ENCODE measurements around the gene AKAP12.

DNA sequence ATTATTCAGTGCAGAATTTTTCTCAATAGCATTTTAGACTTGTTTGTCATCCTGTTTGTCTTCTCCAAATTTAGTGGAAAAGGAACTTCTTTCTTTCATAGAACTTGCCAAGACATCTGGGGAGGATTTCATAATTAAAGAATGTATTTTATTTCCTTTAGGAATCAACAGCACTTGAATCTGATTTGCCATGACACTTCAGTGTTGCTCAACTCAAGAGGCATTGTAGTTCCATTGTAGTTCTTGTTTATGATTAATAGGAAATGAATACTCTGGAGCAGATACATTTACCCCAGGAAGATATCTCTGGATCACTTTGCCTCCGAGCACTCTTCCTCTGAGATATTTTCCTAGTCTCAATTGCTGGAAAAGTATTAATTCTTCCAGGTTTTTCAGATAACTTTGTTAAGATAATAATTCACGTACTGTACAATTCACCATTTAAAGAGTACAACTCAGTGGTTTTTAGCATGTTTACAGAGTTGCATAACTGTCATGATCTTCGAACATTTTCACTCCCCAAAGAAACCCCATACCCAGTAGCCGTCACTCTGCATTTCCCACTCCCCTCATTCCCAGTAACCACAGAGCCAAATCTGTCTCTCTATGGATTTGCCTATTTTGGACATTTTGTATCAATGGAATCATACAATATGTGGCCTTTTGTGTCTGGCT, 29.7 kb downstream of the AKAP12 start:
- TF ChIP-seq POLR2AphosphoS5 (IDR thresholded peaks at IDR 0.05) (peak in 1 of 3 donors; percentile 20), POLR2A (IDR thresholded peaks at IDR 0.05) (no peak)
- TF ChIP-seq, protein P1, sequence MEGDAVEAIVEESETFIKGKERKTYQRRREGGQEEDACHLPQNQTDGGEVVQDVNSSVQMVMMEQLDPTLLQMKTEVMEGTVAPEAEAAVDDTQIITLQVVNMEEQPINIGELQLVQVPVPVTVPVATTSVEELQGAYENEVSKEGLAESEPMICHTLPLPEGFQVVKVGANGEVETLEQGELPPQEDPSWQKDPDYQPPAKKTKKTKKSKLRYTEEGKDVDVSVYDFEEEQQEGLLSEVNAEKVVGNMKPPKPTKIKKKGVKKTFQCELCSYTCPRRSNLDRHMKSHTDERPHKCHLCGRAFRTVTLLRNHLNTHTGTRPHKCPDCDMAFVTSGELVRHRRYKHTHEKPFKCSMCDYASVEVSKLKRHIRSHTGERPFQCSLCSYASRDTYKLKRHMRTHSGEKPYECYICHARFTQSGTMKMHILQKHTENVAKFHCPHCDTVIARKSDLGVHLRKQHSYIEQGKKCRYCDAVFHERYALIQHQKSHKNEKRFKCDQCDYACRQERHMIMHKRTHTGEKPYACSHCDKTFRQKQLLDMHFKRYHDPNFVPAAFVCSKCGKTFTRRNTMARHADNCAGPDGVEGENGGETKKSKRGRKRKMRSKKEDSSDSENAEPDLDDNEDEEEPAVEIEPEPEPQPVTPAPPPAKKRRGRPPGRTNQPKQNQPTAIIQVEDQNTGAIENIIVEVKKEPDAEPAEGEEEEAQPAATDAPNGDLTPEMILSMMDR (IDR thresholded peaks at IDR 0.05), result no peak
